Spinal cord (tissue), 10 donors: ENCODE measurements around the gene CDCA5. TPM values are rescaled to one million over a fixed set of nuclear protein-coding genes. Genes with fewer than 3 reads are reported as not detected.

ENCODE experiments used
- DNase-seq, 6 donors: peaks; one replicate each; pipeline versions ENCODE4 v3.0.0 to v3.0.0-alpha.2; 2013 to 2015; ENCODE audit warnings: low spot score in 6 of 6, low read depth in 4 of 6
- H3K27ac ChIP-seq: one replicate; pipeline ENCODE4 v1.5.1; 2013; ENCODE audit warnings: low read depth, low read length, control low read depth
- H3K27me3 ChIP-seq: one replicate; pipeline ENCODE4 v1.6.1; 2013; ENCODE audit warnings: low read length; ENCODE audit not compliant: control insufficient read depth, insufficient read depth
- H3K36me3 ChIP-seq: one replicate; pipeline ENCODE4 v1.6.1; 2013; ENCODE audit warnings: low read length; ENCODE audit not compliant: control insufficient read depth, insufficient read depth
- H3K4me1 ChIP-seq: one replicate; pipeline ENCODE4 v1.6.1; 2013; ENCODE audit warnings: low read length; ENCODE audit not compliant: control insufficient read depth, insufficient read depth
- H3K4me3 ChIP-seq: one replicate; pipeline ENCODE4 v1.5.1; 2013; ENCODE audit warnings: low read depth, low read length, control low read depth
- H3K9me3 ChIP-seq: one replicate; pipeline ENCODE4 v1.6.1; 2013; ENCODE audit warnings: low read length; ENCODE audit not compliant: control insufficient read depth, insufficient read depth
- WGBS: methylation state at CpG from one replicate; pipeline ENCODE4 v1.1.5; 2013; ENCODE audit warnings: missing lambda C conversion rate; ENCODE audit not compliant: insufficient coverage; 5-methylcytosine and 5-hydroxymethylcytosine counted together
- polyA plus RNA-seq, 2 donors: library from polyadenylated mRNA; unstranded; fragments of 120-200 nt; gene quantifications; one replicate each; pipeline ENCODE4 v1.2.1, GENCODE V29; 2013; ENCODE audit not compliant: insufficient read length in 2 of 2
- total RNA-seq, 2 donors: library from RNA; depleted of rRNA in 1 of 2; stranded (reverse); fragments of 120-200 nt in 1 of 2; fragments of >200 nt in 1 of 2; gene quantifications; one replicate each; pipeline versions ENCODE4 v1.2.3 to v1.2.4, GENCODE V29; 2013 to 2014
- donor health status: healthy.

Gene CDCA5
- total and polyA plus RNA-seq, 4 donors = 5.4 to 15.0 (median 11.4) TPM

- Histone ChIP-seq H3K4me1 (peaks cover 14% of the 10 kb centered on the region), H3K36me3 (peaks cover 7% of the 10 kb centered on the region), H3K9me3 (no peaks in the 10 kb centered on the region), H3K27ac (no peak overlapping the region), H3K4me3 (no peak overlapping the region), H3K27me3 (peaks cover 3% of the 10 kb centered on the region)
- no peak for DNase-seq
- 93% methylated on average over 7 of the region's 9 CpGs for WGBS
Measured at GRCh38 chr11:65051398-65051858, 32.4 kb downstream of the CDCA5 start.

- peak overlapping the region; percentile 44 for H3K4me3 ChIP-seq
- H3K36me3 ChIP-seq = peaks cover 37% of the 10 kb centered on the region
- no peaks in the 10 kb centered on the region for H3K27me3 ChIP-seq
- no peak overlapping the region for H3K27ac ChIP-seq
- peak in 1 of 6 donors; percentile 11 for DNase-seq
- H3K9me3 ChIP-seq = no peaks in the 10 kb centered on the region
- 20% methylated on average over 36 of the region's 56 CpGs for WGBS
- H3K4me1 ChIP-seq = peaks cover 23% of the 10 kb centered on the region
Measured at GRCh38 chr11:65047581-65048422, 36.0 kb downstream of the CDCA5 start.

GRCh38 chr11:65045728-65046127 is 38.1 kb downstream of the CDCA5 start:
- H3K9me3 ChIP-seq = no peaks in the 10 kb centered on the region
- H3K4me1 ChIP-seq = peaks cover 34% of the 10 kb centered on the region
- H3K27me3 ChIP-seq = no peaks in the 10 kb centered on the region
- H3K36me3 ChIP-seq = peaks cover 37% of the 10 kb centered on the region
- H3K4me3 ChIP-seq = no peak overlapping the region
- WGBS = 91% methylated on average over 7 of the region's 7 CpGs
- no peak for DNase-seq
- H3K27ac ChIP-seq = no peak overlapping the region

- Histone ChIP-seq H3K27me3 (no peaks in the 10 kb centered on the region), H3K4me3 (no peak overlapping the region)
- WGBS = 87% methylated on average over 5 of the region's 5 CpGs
Measured at GRCh38 chr11:65045061-65045460, 38.8 kb downstream of the CDCA5 start.

DNA sequence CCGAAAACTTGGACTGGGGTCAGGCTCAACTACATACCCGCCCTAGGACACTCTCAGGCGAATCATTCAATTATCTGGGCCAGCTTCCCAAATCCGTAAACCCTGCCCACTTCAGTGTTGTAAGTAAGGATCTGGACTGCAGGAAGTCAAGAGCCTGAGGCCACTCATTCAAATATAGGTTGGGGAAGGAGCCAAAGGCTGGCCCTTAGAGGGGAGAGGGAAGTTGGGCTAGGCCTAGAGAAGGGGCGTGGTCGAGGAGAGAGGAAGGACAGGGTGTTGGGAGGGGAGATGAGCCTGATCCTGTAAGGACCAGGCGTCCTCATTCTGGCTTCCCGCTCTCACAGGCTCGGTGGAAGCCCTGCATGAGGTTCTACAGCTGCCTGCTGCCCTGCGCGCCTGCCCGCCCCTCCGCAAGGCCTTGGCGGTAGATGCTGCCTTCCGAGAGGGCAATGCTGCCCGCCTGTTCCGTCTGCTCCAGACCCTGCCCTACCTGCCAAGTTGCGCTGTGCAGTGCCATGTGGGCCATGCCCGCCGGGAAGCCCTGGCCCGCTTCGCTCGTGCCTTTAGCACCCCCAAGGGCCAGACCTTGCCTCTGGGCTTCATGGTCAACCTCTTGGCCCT is 39.8 kb downstream of the CDCA5 start:
- H3K36me3 ChIP-seq = peaks cover 47% of the 10 kb centered on the region
- H3K27ac ChIP-seq = no peak overlapping the region
- H3K27me3 ChIP-seq = no peaks in the 10 kb centered on the region
- 88% methylated on average over 21 of the region's 23 CpGs for WGBS
- H3K9me3 ChIP-seq = no peaks in the 10 kb centered on the region
- DNase-seq = peak in 1 of 6 donors; percentile 21
- H3K4me1 ChIP-seq = peaks cover 38% of the 10 kb centered on the region
- H3K4me3 ChIP-seq = no peak overlapping the region

More at GRCh38 chr11:65045061-65045460, 38.8 kb downstream of the CDCA5 start:
- DNase-seq = no peak
- Histone ChIP-seq H3K4me1 (peaks cover 37% of the 10 kb centered on the region), H3K9me3 (no peaks in the 10 kb centered on the region), H3K36me3 (peaks cover 38% of the 10 kb centered on the region), H3K27ac (no peak overlapping the region)

GRCh38 chr11:65042891-65043290 is 40.9 kb downstream of the CDCA5 start:
- 94% methylated on average over 4 of the region's 6 CpGs for WGBS
- H3K9me3 ChIP-seq = no peaks in the 10 kb centered on the region
- H3K27ac ChIP-seq = no peak overlapping the region
- DNase-seq = no peak
- H3K36me3 ChIP-seq = peaks cover 57% of the 10 kb centered on the region
- peaks cover 32% of the 10 kb centered on the region for H3K4me1 ChIP-seq
- H3K4me3 ChIP-seq = no peak overlapping the region
- no peaks in the 10 kb centered on the region for H3K27me3 ChIP-seq

GRCh38 chr11:65040847-65041622 is 42.8 kb downstream of the CDCA5 start, which contains the start of gene SAC3D1:
Gene SAC3D1 (plus strand): TSS chr11:65041210. CDS start chr11:65041293, 83 bp downstream.
- Histone ChIP-seq H3K9me3 (no peaks in the 10 kb centered on the region), H3K27ac (peak within 1 kb of the TSS; percentile 98), H3K27me3 (no peaks in the 10 kb centered on the region), H3K4me1 (peaks cover 32% of the 10 kb centered on the region), H3K4me3 (peak within 1 kb of the TSS; percentile 89), H3K36me3 (peaks cover 64% of the 10 kb centered on the region)
- DNase-seq = peak; percentile 72 to 97 (median 84)
- under 1% methylated on average over 91 of the region's 91 CpGs for WGBS

- peaks cover 64% of the 10 kb centered on the region for H3K36me3 ChIP-seq
- WGBS = 0% methylated on average over 6 of the region's 7 CpGs
Measured at GRCh38 chr11:65040520-65040846, 43.4 kb downstream of the CDCA5 start.

DNA sequence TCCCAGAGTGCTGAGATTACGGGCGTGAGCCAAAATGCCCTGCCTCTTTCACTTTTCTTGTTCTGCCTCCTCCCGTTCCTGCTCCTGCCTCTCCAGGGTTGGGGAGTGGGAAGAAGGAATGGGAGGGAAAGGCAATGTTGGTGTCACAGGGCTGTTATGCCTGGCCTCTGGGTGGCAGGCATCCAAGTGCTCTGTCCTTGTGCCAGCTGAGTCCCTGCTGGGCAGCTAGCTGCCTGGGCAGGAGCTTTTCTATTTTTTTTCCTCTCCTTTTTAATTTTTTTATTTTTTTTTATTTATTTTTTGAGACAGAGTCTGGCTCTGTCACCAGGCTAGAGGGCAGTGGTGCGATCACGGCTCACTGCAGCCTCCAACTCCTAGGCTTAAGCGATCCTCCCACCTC is 46.9 kb downstream of the CDCA5 start:
- Histone ChIP-seq H3K9me3 (no peaks in the 10 kb centered on the region), H3K4me1 (peaks cover 14% of the 10 kb centered on the region), H3K4me3 (no peak overlapping the region), H3K27me3 (no peaks in the 10 kb centered on the region), H3K36me3 (peaks cover 72% of the 10 kb centered on the region), H3K27ac (no peak overlapping the region)
- 100% methylated on average over 2 of the region's 6 CpGs for WGBS
- DNase-seq = peak in 4 of 6 donors; percentile 4 to 66 (median 28)

More at GRCh38 chr11:65040520-65040846, 43.4 kb downstream of the CDCA5 start:
- H3K9me3 ChIP-seq = no peaks in the 10 kb centered on the region
- H3K4me3 ChIP-seq = peak overlapping the region; percentile 89
- no peaks in the 10 kb centered on the region for H3K27me3 ChIP-seq
- DNase-seq = no peak
- peak overlapping the region; percentile 98 for H3K27ac ChIP-seq
- peaks cover 32% of the 10 kb centered on the region for H3K4me1 ChIP-seq
